Ishikawa (cell line): ENCODE measurements around the gene PPM1E.

ENCODE experiments used
- CEBPB ChIP-seq: IDR thresholded peaks from 2 replicates; pipeline ENCODE4 v1.6.1; 2012
- CREB1 ChIP-seq: IDR thresholded peaks from 2 replicates; pipeline ENCODE4 v1.6.1; 2012; ENCODE audit warnings: low read depth
- EGR1 ChIP-seq: IDR thresholded peaks from 2 replicates; pipeline ENCODE4 v1.6.1; 2012
- EP300 ChIP-seq: IDR thresholded peaks from 2 replicates; pipeline ENCODE4 v1.6.1; 2012; ENCODE audit warnings: borderline replicate concordance
- FOXM1 ChIP-seq: IDR thresholded peaks from 2 replicates; pipeline ENCODE4 v1.6.1; 2012; ENCODE audit warnings: low read depth, borderline replicate concordance
- MAX ChIP-seq: IDR thresholded peaks from 2 replicates; pipeline ENCODE4 v1.6.1; 2012
- NFIC ChIP-seq: IDR thresholded peaks from 2 replicates; pipeline ENCODE4 v1.6.1; 2012
- RAD21 ChIP-seq: IDR thresholded peaks from 2 replicates; pipeline ENCODE4 v1.6.1; 2012; ENCODE audit warnings: low read depth
- REST ChIP-seq: IDR thresholded peaks from 2 replicates; pipeline ENCODE4 v1.6.1; 2012; ENCODE audit warnings: low read depth, mild to moderate bottlenecking
- TAF1 ChIP-seq: IDR thresholded peaks from 2 replicates; pipeline ENCODE4 v1.6.1; 2012; ENCODE audit warnings: low read depth, mild to moderate bottlenecking
- TCF12 ChIP-seq: IDR thresholded peaks from 2 replicates; pipeline ENCODE4 v1.6.1; 2012; ENCODE audit warnings: low read depth
- TEAD4 ChIP-seq: IDR thresholded peaks from 2 replicates; pipeline ENCODE4 v1.6.1; 2012
- USF1 ChIP-seq: IDR thresholded peaks from 2 replicates; pipeline ENCODE4 v1.6.1; 2012
- YY1 ChIP-seq: IDR thresholded peaks from 2 replicates; pipeline ENCODE4 v1.6.1; 2012; ENCODE audit warnings: low read depth
- ZBTB7A ChIP-seq: IDR thresholded peaks from 2 replicates; pipeline ENCODE4 v1.6.1; 2012; ENCODE audit warnings: low read depth

Gene PPM1E

GRCh38 chr17:58758890-58759289 lies 3.2 kb downstream of the PPM1E start:
- no peak for TF ChIP-seq CEBPB
- no peak for TF ChIP-seq TAF1
- no peak for TF ChIP-seq FOXM1
- no peak for TF ChIP-seq NFIC
- no peak for TF ChIP-seq TEAD4
- no peak for TF ChIP-seq ZBTB7A
- no peak for TF ChIP-seq USF1
- no peak for TF ChIP-seq REST
- TF ChIP-seq RAD21: no peak
- TF ChIP-seq CREB1: no peak
- no peak for TF ChIP-seq YY1
- no peak for TF ChIP-seq EGR1
- TF ChIP-seq EP300: no peak
- TF ChIP-seq TCF12: no peak
- TF ChIP-seq MAX: no peak

GRCh38 chr17:58759522-58759921 lies 3.9 kb downstream of the PPM1E start:
- TF ChIP-seq TCF12: no peak
- TF ChIP-seq RAD21: no peak
- no peak for TF ChIP-seq USF1
- TF ChIP-seq TEAD4: no peak
- TF ChIP-seq REST: no peak
- no peak for TF ChIP-seq EP300
- TF ChIP-seq TAF1: no peak
- no peak for TF ChIP-seq FOXM1
- TF ChIP-seq MAX: no peak
- TF ChIP-seq NFIC: no peak
- no peak for TF ChIP-seq CREB1
- TF ChIP-seq ZBTB7A: no peak
- TF ChIP-seq CEBPB: no peak
- TF ChIP-seq EGR1: no peak
- TF ChIP-seq YY1: no peak

- TF ChIP-seq RAD21 (no peak), TCF12 (no peak), TEAD4 (no peak), EGR1 (no peak), CREB1 (no peak), YY1 (no peak)
Observed at GRCh38 chr17:58760248-58760647, 4.6 kb downstream of the PPM1E start.

- TF ChIP-seq USF1: no peak
- no peak for TF ChIP-seq EGR1
- no peak for TF ChIP-seq YY1
- no peak for TF ChIP-seq MAX
- TF ChIP-seq CEBPB: no peak
- TF ChIP-seq RAD21: no peak
- TF ChIP-seq FOXM1: no peak
- TF ChIP-seq REST: no peak
- TF ChIP-seq NFIC: no peak
- TF ChIP-seq EP300: no peak
- no peak for TF ChIP-seq TEAD4
- TF ChIP-seq TAF1: no peak
Observed at GRCh38 chr17:58763263-58763662, 7.6 kb downstream of the PPM1E start.
